CD8-positive, alpha-beta memory T cell (primary cell): ENCODE results near the gene DNA2. TPM values are rescaled to one million over a fixed set of nuclear protein-coding genes. Genes with fewer than 3 reads are reported as not detected.
A peak's percentile ranks its signal among the peaks of the same experiment; 100 is the strongest.

Experiments
- CTCF ChIA-PET: fragments of 350-600 bp; sonication (Branson Sonifier 250); formaldehyde crosslinking; loops from one replicate; lab custom pipeline; 2021; ENCODE audit warnings: antibody characterized with exemption; lab: Charles Lee
- POLR2A ChIA-PET: fragments of 350-600 bp; sonication (Branson Sonifier 250); formaldehyde crosslinking; loops from one replicate; lab custom pipeline; 2021; ENCODE audit warnings: antibody characterized with exemption; lab: Charles Lee
- DNase-seq, 5 donors: peaks; one replicate each; pipeline versions ENCODE4 v3.0.0 to v3.0.0-alpha.2; 2020 to 2022; ENCODE audit warnings: mixed read lengths in 1 of 5
- H3K27ac ChIP-seq: one replicate; pipeline ENCODE4 v1.7.0; 2013; ENCODE audit warnings: low read depth, mild to moderate bottlenecking, low read length, moderate library complexity
- H3K27me3 ChIP-seq: 2 replicates; pipeline ENCODE4 v1.7.0; 2013; ENCODE audit warnings: low read length, mild to moderate bottlenecking; ENCODE audit not compliant: insufficient read depth, poor library complexity, severe bottlenecking
- H3K36me3 ChIP-seq: 2 replicates; pipeline ENCODE4 v1.7.0; 2013; ENCODE audit warnings: mild to moderate bottlenecking, low read length, moderate library complexity; ENCODE audit not compliant: insufficient read depth
- H3K4me1 ChIP-seq: 2 replicates; pipeline ENCODE4 v1.7.0; 2013; ENCODE audit warnings: mild to moderate bottlenecking, low read length, moderate library complexity; ENCODE audit not compliant: insufficient read depth
- H3K4me3 ChIP-seq: 2 replicates; pipeline ENCODE4 v1.7.0; 2013; ENCODE audit warnings: mild to moderate bottlenecking, low read length
- H3K9me3 ChIP-seq: 2 replicates; pipeline ENCODE4 v1.7.0; 2013; ENCODE audit warnings: mild to moderate bottlenecking, low read length
- H3K27ac Mint-ChIP-seq, 8 donors: one replicate each; pipeline ENCODE4 v1.8.0; 2020 to 2021; ENCODE audit warnings: mixed read lengths in 8 of 8, mild to moderate bottlenecking in 6 of 8, inconsistent platforms in 3 of 8, moderate library complexity in 3 of 8
- H3K27me3 Mint-ChIP-seq, 2 donors: one replicate each; pipeline ENCODE4 v1.8.0; 2020 to 2021; ENCODE audit warnings: mixed read lengths in 2 of 2, mild to moderate bottlenecking in 1 of 2, moderate library complexity in 1 of 2
- H3K36me3 Mint-ChIP-seq, 3 donors: one replicate each; pipeline ENCODE4 v1.8.0; 2020 to 2021; ENCODE audit warnings: mixed read lengths in 3 of 3, inconsistent platforms in 1 of 3, mild to moderate bottlenecking in 1 of 3
- H3K4me1 Mint-ChIP-seq, 3 donors: one replicate each; pipeline ENCODE4 v1.8.0; 2020 to 2021; ENCODE audit warnings: mixed read lengths in 3 of 3, inconsistent platforms in 1 of 3, mild to moderate bottlenecking in 1 of 3
- H3K4me3 Mint-ChIP-seq, 7 donors: one replicate each; pipeline ENCODE4 v1.8.0; 2020 to 2021; ENCODE audit warnings: mixed read lengths in 7 of 7, mild to moderate bottlenecking in 6 of 7, moderate library complexity in 4 of 7, inconsistent platforms in 2 of 7
- H3K9me3 Mint-ChIP-seq, 5 donors: one replicate each; pipeline ENCODE4 v1.8.0; 2020 to 2022; ENCODE audit warnings: mixed read lengths in 5 of 5, mild to moderate bottlenecking in 3 of 5, moderate library complexity in 2 of 5, inconsistent platforms in 1 of 5
- polyA plus RNA-seq: library from polyadenylated mRNA; unstranded; fragments of 300-500 nt; fragmentation: Illumina TruSeq; gene quantifications from one replicate; pipeline ENCODE4 v1.2.3, GENCODE V29; 2021
- total RNA-seq, 2 experiments: library from RNA; stranded (reverse); gene quantifications; one replicate each; pipeline ENCODE4 v1.2.3, GENCODE V29; 2021

DNA2 gene
- total and polyA plus RNA-seq, 3 experiments from 2014 or later: 0.55 to 40.0 (median 37.3) TPM

GRCh38 chr10:68367121-68367520 lies 104.7 kb downstream of the DNA2 start:
- H3K27ac ChIP-seq: no peak overlapping the region
- Mint-ChIP-seq H3K36me3 (peaks cover 12 to 56% (median 19%) of the 10 kb centered on the region in 3 donors), H3K9me3 (peaks cover 0 to 11% (median 8%) of the 10 kb centered on the region in 5 donors), H3K27me3 (no peaks in the 10 kb centered on the region), H3K4me1 (no peaks in the 10 kb centered on the region), H3K4me3 (no peak overlapping the region), H3K27ac (peak overlapping the region in 3 of 8 donors; percentile 11 to 61 (median 32))
- no peaks in the 10 kb centered on the region for H3K27me3 ChIP-seq
- DNase-seq: no peak
- H3K36me3 ChIP-seq: peaks cover 8% of the 10 kb centered on the region
- ChIA-PET CTCF (no interaction called here), POLR2A (no interaction called here)
- H3K4me3 ChIP-seq: no peak overlapping the region
- H3K9me3 ChIP-seq: no peaks in the 10 kb centered on the region
- H3K4me1 ChIP-seq: no peaks in the 10 kb centered on the region

GRCh38 chr10:68366600-68366999 lies 105.2 kb downstream of the DNA2 start:
- no peak for DNase-seq
- no peaks in the 10 kb centered on the region for H3K27me3 Mint-ChIP-seq
- no peaks in the 10 kb centered on the region for H3K9me3 ChIP-seq
- peak overlapping the region in 1 of 8 donors; percentile 11 for H3K27ac Mint-ChIP-seq
- H3K4me1 ChIP-seq: no peaks in the 10 kb centered on the region
- peaks cover 3% of the 10 kb centered on the region for H3K36me3 ChIP-seq
- no peak overlapping the region for H3K27ac ChIP-seq
- H3K9me3 Mint-ChIP-seq: peaks cover 0 to 10% (median 6%) of the 10 kb centered on the region in 5 donors
- no peak overlapping the region for H3K4me3 ChIP-seq
- H3K4me3 Mint-ChIP-seq: no peak overlapping the region
- no peaks in the 10 kb centered on the region for H3K4me1 Mint-ChIP-seq
- H3K36me3 Mint-ChIP-seq: peaks cover 14 to 56% (median 14%) of the 10 kb centered on the region in 3 donors
- no peaks in the 10 kb centered on the region for H3K27me3 ChIP-seq
- ChIA-PET POLR2A (no interaction called here), CTCF (no interaction called here)

- Histone ChIP-seq H3K4me3 (no peak overlapping the region), H3K9me3 (no peaks in the 10 kb centered on the region), H3K27ac (no peak overlapping the region), H3K4me1 (no peaks in the 10 kb centered on the region), H3K27me3 (no peaks in the 10 kb centered on the region), H3K36me3 (no peaks in the 10 kb centered on the region)
- POLR2A ChIA-PET: no interaction called here
- H3K4me1 Mint-ChIP-seq: no peaks in the 10 kb centered on the region
- no peaks in the 10 kb centered on the region for H3K27me3 Mint-ChIP-seq
- peaks cover 0 to 4% (median 3%) of the 10 kb centered on the region in 5 donors for H3K9me3 Mint-ChIP-seq
- no peak for DNase-seq
- peaks cover 6 to 57% (median 13%) of the 10 kb centered on the region in 3 donors for H3K36me3 Mint-ChIP-seq
- CTCF ChIA-PET: no interaction called here
- H3K27ac Mint-ChIP-seq: no peak overlapping the region
- no peak overlapping the region for H3K4me3 Mint-ChIP-seq
These were observed 106.2 kb downstream of the DNA2 start for GRCh38 chr10:68365611-68366010.

- peaks cover 0 to 51% (median 10%) of the 10 kb centered on the region in 3 donors for H3K36me3 Mint-ChIP-seq
- H3K27ac Mint-ChIP-seq: peak overlapping the region in 5 of 8 donors; percentile 17 to 73 (median 63)
- no peaks in the 10 kb centered on the region for H3K27me3 Mint-ChIP-seq
- H3K4me3 ChIP-seq: no peak overlapping the region
- H3K4me3 Mint-ChIP-seq: no peak overlapping the region
- ChIA-PET CTCF (no interaction called here), POLR2A (no interaction called here)
- no peaks in the 10 kb centered on the region for H3K9me3 ChIP-seq
- no peak overlapping the region for H3K27ac ChIP-seq
- H3K9me3 Mint-ChIP-seq: no peaks in the 10 kb centered on the region
- no peaks in the 10 kb centered on the region for H3K4me1 ChIP-seq
- H3K4me1 Mint-ChIP-seq: no peaks in the 10 kb centered on the region
- no peaks in the 10 kb centered on the region for H3K27me3 ChIP-seq
- no peaks in the 10 kb centered on the region for H3K36me3 ChIP-seq
- DNase-seq: no peak
These were observed 107.5 kb downstream of the DNA2 start for GRCh38 chr10:68364101-68364886.

Other genes with a start within 250 kb of the DNA2 start
- gene ATOH7, start 239.9 kb downstream of the DNA2 start, total RNA-seq: not detected
- not detected for gene ATOH7, start 239.9 kb downstream of the DNA2 start, polyA plus RNA-seq
- 100 to 1,000 TPM; 170 to 171 TPM for gene HNRNPH3, start 139.9 kb downstream of the DNA2 start, total RNA-seq
- 145 TPM for gene HNRNPH3, start 139.9 kb downstream of the DNA2 start, polyA plus RNA-seq
- 1 to 10 TPM; 1.2 to 1.7 TPM for gene PBLD, start 139.0 kb downstream of the DNA2 start, total RNA-seq
- gene PBLD, start 139.0 kb downstream of the DNA2 start, polyA plus RNA-seq: 0.95 TPM
- gene RUFY2, start 64.7 kb downstream of the DNA2 start, total RNA-seq: 1 to 10 TPM; 7.7 to 7.8 TPM
- 8.1 TPM for gene RUFY2, start 64.7 kb downstream of the DNA2 start, polyA plus RNA-seq
- gene SLC25A16, start 55.5 kb upstream of the DNA2 start, total RNA-seq: 10 to 100 TPM; 15.1 to 18.6 TPM
- gene SLC25A16, start 55.5 kb upstream of the DNA2 start, polyA plus RNA-seq: 6.6 TPM
- under 1 TPM; 0.44 to 0.63 TPM for gene TET1, start 88.4 kb upstream of the DNA2 start, total RNA-seq
- gene TET1, start 88.4 kb upstream of the DNA2 start, polyA plus RNA-seq: 1.9 TPM
- gene CCAR1, start 249.3 kb upstream of the DNA2 start, total RNA-seq: 100 to 1,000 TPM; 132 to 147 TPM
- 49.4 TPM for gene CCAR1, start 249.3 kb upstream of the DNA2 start, polyA plus RNA-seq